Melanocyte of skin (primary cell): ENCODE results near the gene DRAM2. TPM values are rescaled to one million over a fixed set of nuclear protein-coding genes. Genes with fewer than 3 reads are reported as not detected.

Experiments
- small RNA-seq, 2 donors: library from RNA; depleted of rRNA; stranded (forward); fragments of <200 nt; gene quantifications; one replicate each; pipeline ENCODE3, GENCODE V24; 2012
- total RNA-seq, 2 donors: library from RNA; depleted of rRNA; stranded (reverse); fragments of >200 nt; gene quantifications; 2 replicates each; pipeline ENCODE4 v1.2.3, GENCODE V29; 2012

Gene DRAM2
- total RNA-seq, result 10 to 100 TPM; 35.4 to 52.6 TPM

GRCh38 chr1:111139956-111140679 is at the start of gene DRAM2, which contains the start of gene CEPT1:
TSS of gene DRAM2 (minus strand) at chr1:111140093. CDS start at chr1:111131554, 8,539 bp downstream.
TSS of gene CEPT1 (plus strand) at chr1:111140223. CDS start at chr1:111147715, 7,492 bp downstream.

Small RNA genes within 50 kb of the gene (small RNA-seq; reads per million reads assigned to genes)
- 0 reads per million in 2 donors for gene AL355816.1

Other genes with a start within 250 kb of the DRAM2 start
- 10 to 100 TPM; 11.0 to 11.4 TPM for gene LRIF1, start 176.2 kb downstream of the DRAM2 start, total RNA-seq
- 10 to 100 TPM; 28.6 to 40.3 TPM for gene CEPT1, start 130 bp upstream of the DRAM2 start, total RNA-seq
- gene DENND2D, start 60.6 kb upstream of the DRAM2 start, total RNA-seq, result 1 to 10 TPM; 3.4 to 4.3 TPM
- gene CHI3L2, start 87.6 kb upstream of the DRAM2 start, total RNA-seq, result 1 to 10 TPM in 1 of 2 donors, under 1 TPM in 1; 0.33 to 3.1 TPM
- gene CHIA, start 150.8 kb upstream of the DRAM2 start, total RNA-seq, result not detected